ENCODE data around the gene ANO6. TPM values are rescaled to one million over a fixed set of nuclear protein-coding genes. Genes with fewer than 3 reads are reported as not detected.

Gene ANO6
- total RNA-seq, 1 experiment from 2014 or later, result 18.1 TPM

DNA sequence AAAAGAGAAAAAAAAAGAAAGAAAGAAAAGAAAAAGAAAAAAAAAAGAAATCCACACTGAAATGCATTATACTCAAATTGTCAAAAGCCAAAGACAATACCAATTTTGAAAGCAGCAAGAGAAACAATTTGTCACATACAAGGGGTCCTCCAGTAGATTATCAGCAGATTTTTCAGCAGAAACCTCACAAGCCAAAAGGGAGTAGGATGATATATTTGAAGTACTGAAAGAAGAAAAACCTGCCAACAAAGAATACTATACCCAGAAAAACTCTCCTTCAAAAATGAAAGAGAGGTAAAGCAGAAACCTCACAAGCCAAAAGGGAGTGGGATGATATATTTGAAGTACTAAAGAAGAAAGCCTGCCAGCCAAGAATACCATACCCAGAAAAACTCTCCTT is 37.1 kb upstream of the ANO6 start:
- Histone ChIP-seq H3K36me3 (ENCODE audit: low read depth, low read length) (peaks cover 3% of the 10 kb centered on the region; the same call in 1 of the 2 replicates), H3K9ac (ENCODE audit: low read length) (no peak overlapping the region), H4K20me1 (ENCODE audit: low read length) (no peaks in the 10 kb centered on the region), H3K4me3 (ENCODE audit: low read length) (no peak overlapping the region), H2AFZ (ENCODE audit: low read length) (no peak overlapping the region), H3K27ac (ENCODE audit: low read length) (no peak overlapping the region), H3K27me3 (ENCODE audit: low read length) (no peaks in the 10 kb centered on the region), H3F3A (ENCODE audit: low read length, unreplicated experiment) (no peaks in the 10 kb centered on the region), H3K79me2 (ENCODE audit: low read length) (no peaks in the 10 kb centered on the region), H3K4me1 (ENCODE audit: insufficient read depth, low read length) (no peaks in the 10 kb centered on the region), H3K4me2 (ENCODE audit: low read length) (no peak overlapping the region), H3K9me2 (replicated peaks; ENCODE audit: low read length) (no peaks in the 10 kb centered on the region), H3K9me3 (ENCODE audit: low read length) (no peaks in the 10 kb centered on the region; the same call in 1 of the 2 replicates)
- ATAC-seq (no peak), DNase-seq (no peak)
- ChIA-PET CTCF (no interaction called here), POLR2A (ENCODE audit: unreplicated experiment) (no interaction called here)
- TF ChIP-seq EZH2 (IDR thresholded peaks at IDR 0.05; ENCODE audit: low read length, unreplicated experiment), result no peak
- TF ChIP-seq EZH2phosphoT487 (IDR thresholded peaks at IDR 0.05; ENCODE audit: borderline replicate concordance, low read length), result no peak
- TF ChIP-seq, protein P1, sequence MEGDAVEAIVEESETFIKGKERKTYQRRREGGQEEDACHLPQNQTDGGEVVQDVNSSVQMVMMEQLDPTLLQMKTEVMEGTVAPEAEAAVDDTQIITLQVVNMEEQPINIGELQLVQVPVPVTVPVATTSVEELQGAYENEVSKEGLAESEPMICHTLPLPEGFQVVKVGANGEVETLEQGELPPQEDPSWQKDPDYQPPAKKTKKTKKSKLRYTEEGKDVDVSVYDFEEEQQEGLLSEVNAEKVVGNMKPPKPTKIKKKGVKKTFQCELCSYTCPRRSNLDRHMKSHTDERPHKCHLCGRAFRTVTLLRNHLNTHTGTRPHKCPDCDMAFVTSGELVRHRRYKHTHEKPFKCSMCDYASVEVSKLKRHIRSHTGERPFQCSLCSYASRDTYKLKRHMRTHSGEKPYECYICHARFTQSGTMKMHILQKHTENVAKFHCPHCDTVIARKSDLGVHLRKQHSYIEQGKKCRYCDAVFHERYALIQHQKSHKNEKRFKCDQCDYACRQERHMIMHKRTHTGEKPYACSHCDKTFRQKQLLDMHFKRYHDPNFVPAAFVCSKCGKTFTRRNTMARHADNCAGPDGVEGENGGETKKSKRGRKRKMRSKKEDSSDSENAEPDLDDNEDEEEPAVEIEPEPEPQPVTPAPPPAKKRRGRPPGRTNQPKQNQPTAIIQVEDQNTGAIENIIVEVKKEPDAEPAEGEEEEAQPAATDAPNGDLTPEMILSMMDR (conservative IDR thresholded peaks at IDR 0.05; ENCODE audit: low read depth, low read length), result no peak
- BruUV-seq (replicated peaks), result no TSS peak
- intact Hi-C loops (cut with micrococcal nuclease), result no loop called here

DNA sequence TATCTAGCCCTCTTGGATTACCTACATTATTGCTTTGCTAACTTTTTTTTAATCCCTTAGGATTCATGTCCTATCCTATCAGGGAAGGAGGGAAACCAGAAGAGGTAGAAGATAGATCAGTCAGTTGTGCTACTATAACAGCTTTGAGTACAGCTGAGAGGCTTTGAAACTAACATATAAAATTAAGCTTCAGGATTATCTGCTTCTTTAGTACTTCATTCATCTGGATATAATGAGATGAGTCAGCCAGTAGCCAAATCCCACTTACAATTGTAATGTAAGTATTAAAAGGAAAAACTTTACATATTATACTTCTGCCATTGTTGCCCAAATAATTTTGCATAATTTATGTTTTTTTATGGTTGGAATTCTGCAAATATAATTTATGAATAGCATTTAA is 33.4 kb upstream of the ANO6 start:
- Histone ChIP-seq H3K79me2 (ENCODE audit: low read length) (no peaks in the 10 kb centered on the region), H2AFZ (ENCODE audit: low read length) (no peak overlapping the region), H4K20me1 (ENCODE audit: low read length) (no peaks in the 10 kb centered on the region), H3K36me3 (ENCODE audit: low read depth, low read length) (peaks cover 3% of the 10 kb centered on the region; the same call in 1 of the 2 replicates), H3K4me2 (ENCODE audit: low read length) (no peak overlapping the region), H3F3A (ENCODE audit: low read length, unreplicated experiment) (no peaks in the 10 kb centered on the region), H3K4me3 (ENCODE audit: low read length) (no peak overlapping the region), H3K9me2 (replicated peaks; ENCODE audit: low read length) (no peaks in the 10 kb centered on the region), H3K27me3 (ENCODE audit: low read length) (no peaks in the 10 kb centered on the region), H3K27ac (ENCODE audit: low read length) (no peak overlapping the region), H3K9ac (ENCODE audit: low read length) (no peak overlapping the region), H3K4me1 (ENCODE audit: insufficient read depth, low read length) (no peaks in the 10 kb centered on the region), H3K9me3 (ENCODE audit: low read length) (no peaks in the 10 kb centered on the region; the same call in 1 of the 2 replicates)
- TF ChIP-seq EZH2phosphoT487 (IDR thresholded peaks at IDR 0.05; ENCODE audit: borderline replicate concordance, low read length) (no peak), EZH2 (IDR thresholded peaks at IDR 0.05; ENCODE audit: low read length, unreplicated experiment) (no peak)
- TF ChIP-seq, protein P1 (conservative IDR thresholded peaks at IDR 0.05; ENCODE audit: low read depth, low read length), result no peak
- ChIA-PET CTCF (no interaction called here), POLR2A (ENCODE audit: unreplicated experiment) (no interaction called here)
- DNase-seq (no peak), ATAC-seq (no peak)
- no TSS peak for BruUV-seq (replicated peaks)
- intact Hi-C loops (cut with micrococcal nuclease), result loop anchor here (5.0 kb wide), 1 partner anchor 50 kb away; no protein-coding TSS in a partner anchor

DNA sequence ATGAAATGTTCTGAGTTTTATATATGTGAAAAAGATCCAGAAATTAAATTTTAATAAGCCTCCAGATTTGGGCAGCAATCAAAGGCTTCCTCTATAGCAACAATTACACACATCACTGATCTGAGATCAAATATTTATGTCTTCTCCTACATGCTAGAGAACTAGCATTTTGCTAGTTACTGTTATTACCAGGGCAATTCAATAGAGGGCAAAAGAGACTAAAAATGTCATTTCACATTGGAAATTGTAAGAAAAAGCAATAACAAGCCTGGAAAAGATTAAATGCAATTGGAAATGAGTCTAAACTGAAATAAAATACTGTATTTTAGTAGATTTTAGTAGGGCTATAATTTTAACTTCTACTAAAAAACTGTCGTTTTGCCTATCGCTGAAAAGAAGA is 32.6 kb upstream of the ANO6 start:
- H3K4me3 ChIP-seq (ENCODE audit: low read length), result no peak overlapping the region
- no peaks in the 10 kb centered on the region for H3K9me2 ChIP-seq (replicated peaks; ENCODE audit: low read length)
- no peaks in the 10 kb centered on the region for H3K79me2 ChIP-seq (ENCODE audit: low read length)
- peaks cover 3% of the 10 kb centered on the region; the same call in 1 of the 2 replicates for H3K36me3 ChIP-seq (ENCODE audit: low read depth, low read length)
- H3K4me2 ChIP-seq (ENCODE audit: low read length), result no peak overlapping the region
- no peak overlapping the region for H3K9ac ChIP-seq (ENCODE audit: low read length)
- no peaks in the 10 kb centered on the region for H3F3A ChIP-seq (ENCODE audit: low read length, unreplicated experiment)
- ATAC-seq (no peak), DNase-seq (peak; percentile 32)
- no peaks in the 10 kb centered on the region for H4K20me1 ChIP-seq (ENCODE audit: low read length)
- H2AFZ ChIP-seq (ENCODE audit: low read length), result no peak overlapping the region
- no peaks in the 10 kb centered on the region for H3K4me1 ChIP-seq (ENCODE audit: insufficient read depth, low read length)
- POLR2A ChIA-PET (ENCODE audit: unreplicated experiment), result interaction anchor here (0.7 kb wide), 1 partner anchor 34 kb away, joined by 3 read pairs; no protein-coding TSS in a partner anchor
- no peaks in the 10 kb centered on the region; the same call in 1 of the 2 replicates for H3K9me3 ChIP-seq (ENCODE audit: low read length)
- H3K27ac ChIP-seq (ENCODE audit: low read length), result no peak overlapping the region
- no TSS peak for BruUV-seq (replicated peaks)
- intact Hi-C loops (cut with micrococcal nuclease), result loop anchor here (1.0 to 5.0 kb wide), 2 partner anchors 49 to 205 kb away; no protein-coding TSS in a partner anchor
- CTCF ChIA-PET, result no interaction called here
- no peak for TF ChIP-seq EZH2phosphoT487 (IDR thresholded peaks at IDR 0.05; ENCODE audit: borderline replicate concordance, low read length)
- TF ChIP-seq, protein P1 (conservative IDR thresholded peaks at IDR 0.05; ENCODE audit: low read depth, low read length), result peak; percentile 65
- no peaks in the 10 kb centered on the region for H3K27me3 ChIP-seq (ENCODE audit: low read length)

Measured in PC-3 (cell line).